Tibial nerve (tissue), 4 donors: ENCODE data around the gene ZNF680.

Experiments used
- CTCF ChIP-seq, 5 experiments: fragments of 200-600 bp in 3 of 5; fragments of 450-650 bp in 2 of 5; sonication (generic) in 3 of 5; IDR thresholded peaks; one replicate each; pipeline ENCODE4 v1.5.1; 2016 to 2019; ENCODE audit warnings: antibody characterized with exemption in 5 of 5, mild to moderate bottlenecking in 3 of 5, moderate library complexity in 2 of 5
- EP300 ChIP-seq, 2 donors: sonication (generic); formaldehyde crosslinking; IDR thresholded peaks; one replicate each; pipeline ENCODE4 v1.6.1; 2017; ENCODE audit warnings: antibody characterized with exemption in 2 of 2, mild to moderate bottlenecking in 1 of 2
- POLR2A ChIP-seq, 2 donors: fragments of 450-650 bp; IDR thresholded peaks; one replicate each; pipeline ENCODE4 v1.6.1; 2017; ENCODE audit warnings: antibody characterized with exemption in 2 of 2, mild to moderate bottlenecking in 2 of 2, moderate library complexity in 2 of 2

- TF ChIP-seq EP300 (IDR thresholded peaks at IDR 0.05) = no peak
- no peak for TF ChIP-seq CTCF (IDR thresholded peaks at IDR 0.05)
- no peak for TF ChIP-seq POLR2A (IDR thresholded peaks at IDR 0.05)
These were observed 5.1 kb downstream of the ZNF680 start for GRCh38 chr7:64557601-64558322.
